SH-SY5Y (cell line): ENCODE results near the gene SMAD3.

Source experiments
- GATA2 ChIP-seq: IDR thresholded peaks from 2 replicates; pipeline ENCODE4 v1.6.1; 2011; ENCODE audit warnings: mild to moderate bottlenecking, low read depth, low read length
- GATA3 ChIP-seq: IDR thresholded peaks from 2 replicates; pipeline ENCODE4 v1.6.1; 2011; ENCODE audit warnings: low read depth, mild to moderate bottlenecking, low read length, moderate library complexity

SMAD3 gene

GRCh38 chr15:67164401-67164791 lies 99.0 kb downstream of the SMAD3 start:
- no peak for TF ChIP-seq GATA2
- TF ChIP-seq GATA3 = no peak

- no peak for TF ChIP-seq GATA3
- no peak for TF ChIP-seq GATA2
These were observed 99.4 kb downstream of the SMAD3 start for GRCh38 chr15:67164811-67165253.

- TF ChIP-seq GATA2 (no peak), GATA3 (no peak)
These were observed 100.2 kb downstream of the SMAD3 start for GRCh38 chr15:67165254-67166253.

- no peak for TF ChIP-seq GATA3
- no peak for TF ChIP-seq GATA2
These were observed 101.0 kb downstream of the SMAD3 start for GRCh38 chr15:67166280-67167009.

DNA sequence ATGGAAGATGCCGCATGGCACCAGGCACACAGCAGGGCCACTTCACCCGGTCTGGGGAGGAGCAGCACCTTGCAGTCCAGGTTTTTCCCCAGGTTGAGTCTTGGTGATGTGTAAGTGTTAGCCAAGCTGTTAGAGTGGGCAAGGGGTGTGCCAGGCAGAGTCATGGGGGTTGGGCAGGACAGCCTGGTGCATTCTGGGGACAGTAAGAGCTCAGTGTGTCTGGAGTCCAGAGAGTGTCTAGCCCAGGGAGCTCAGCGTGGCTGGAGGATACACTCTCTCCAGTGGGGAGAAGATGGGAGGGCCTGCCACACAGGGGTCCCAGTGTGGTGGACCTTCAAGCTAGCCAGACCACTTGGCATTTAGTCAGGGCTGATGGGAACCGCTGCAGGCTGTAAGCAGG lies 101.7 kb downstream of the SMAD3 start:
- no peak for TF ChIP-seq GATA2
- TF ChIP-seq GATA3 = no peak

- TF ChIP-seq GATA3 = no peak
- TF ChIP-seq GATA2 = no peak
These were observed 103.3 kb downstream of the SMAD3 start for GRCh38 chr15:67168694-67169093.

GRCh38 chr15:67170143-67170925 lies 104.9 kb downstream of the SMAD3 start:
- no peak for TF ChIP-seq GATA3
- TF ChIP-seq GATA2 = no peak

DNA sequence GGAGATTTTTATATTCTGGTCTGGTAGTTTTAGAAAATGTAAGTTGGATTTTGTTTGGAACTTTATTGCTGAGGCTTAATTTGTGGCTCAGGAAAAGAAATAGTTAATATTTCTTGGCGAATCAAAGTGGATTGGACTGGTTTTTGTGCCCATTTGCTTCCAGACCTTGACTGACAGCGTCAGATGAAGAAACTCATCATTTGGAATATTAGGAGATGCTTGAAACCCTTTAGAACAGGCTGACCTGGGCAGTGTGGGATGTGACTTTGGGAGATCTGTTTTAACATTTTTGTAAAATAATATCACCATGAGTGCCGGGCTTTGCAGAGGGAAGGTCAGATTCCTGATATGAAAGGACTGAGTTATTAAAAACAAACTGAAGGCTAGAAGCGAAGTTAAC lies 106.1 kb downstream of the SMAD3 start:
- TF ChIP-seq GATA2 = no peak
- TF ChIP-seq GATA3 = no peak

- no peak for TF ChIP-seq GATA3
- no peak for TF ChIP-seq GATA2
These were observed 106.8 kb downstream of the SMAD3 start for GRCh38 chr15:67172172-67172571.

DNA sequence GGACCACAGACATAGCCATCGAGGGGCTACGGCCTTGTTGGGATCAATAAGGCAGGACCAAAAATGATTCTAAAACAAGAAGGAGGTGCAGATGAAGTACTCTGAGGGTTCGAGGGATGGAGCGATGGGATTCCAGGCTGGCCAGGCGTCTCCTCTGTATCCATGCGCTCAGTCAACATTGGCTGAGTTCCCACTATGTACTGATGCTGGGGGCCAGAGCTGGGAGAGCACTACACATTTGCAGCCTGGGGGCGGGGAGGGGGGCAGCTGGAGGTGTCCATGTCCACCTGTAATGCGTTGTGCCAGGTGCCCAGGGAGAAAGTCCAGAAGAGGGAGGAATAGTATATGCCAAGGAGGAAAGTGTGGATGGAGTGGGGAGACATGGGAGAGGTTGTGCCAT lies 107.6 kb downstream of the SMAD3 start:
- TF ChIP-seq GATA3 = no peak
- no peak for TF ChIP-seq GATA2

DNA sequence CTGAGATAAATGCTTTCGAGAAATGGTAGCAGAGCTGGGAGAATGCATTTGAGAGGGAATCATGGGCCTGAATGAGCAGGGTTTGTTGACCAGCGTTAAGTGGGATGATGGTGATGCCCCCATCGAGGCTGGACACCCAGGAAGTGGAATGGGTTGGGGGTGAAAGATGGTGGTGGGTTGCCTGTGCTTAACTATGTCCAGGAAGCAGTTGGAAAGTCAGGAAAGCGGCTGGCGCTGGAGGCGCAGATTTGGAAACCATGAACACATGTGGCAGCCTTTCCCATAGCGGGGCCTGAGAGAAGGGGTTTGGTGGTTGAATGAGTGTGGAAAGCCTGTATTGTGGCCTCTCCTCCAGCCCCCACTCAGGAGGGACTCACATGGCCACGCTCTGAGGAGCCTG lies 108.4 kb downstream of the SMAD3 start:
- TF ChIP-seq GATA3 (no peak), GATA2 (no peak)

- TF ChIP-seq GATA3 (no peak), GATA2 (no peak)
These were observed 109.0 kb downstream of the SMAD3 start for GRCh38 chr15:67174446-67174845.

GRCh38 chr15:67174864-67175573 lies 109.6 kb downstream of the SMAD3 start:
- no peak for TF ChIP-seq GATA3

DNA sequence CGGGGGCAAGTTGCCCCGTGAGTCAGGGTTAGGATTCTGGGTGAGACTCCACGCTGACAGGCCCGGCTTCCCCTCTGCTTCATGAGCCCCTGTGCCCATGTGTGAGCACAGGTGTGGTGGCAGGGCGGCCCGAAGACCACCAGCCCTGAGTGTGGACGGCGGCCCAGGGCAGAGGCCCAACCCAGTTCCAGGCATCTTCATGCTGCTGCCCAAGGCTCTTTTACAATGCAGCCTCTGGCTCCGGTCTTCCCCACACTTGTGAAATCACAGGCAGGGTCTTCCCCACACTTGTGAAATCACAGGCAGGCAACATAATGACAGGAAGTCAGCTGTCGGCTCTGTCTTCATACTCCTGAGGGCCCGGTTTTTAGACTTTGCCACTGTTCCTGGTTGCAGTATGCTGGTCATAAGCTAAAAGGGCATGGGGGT lies 110.3 kb downstream of the SMAD3 start:
- no peak for TF ChIP-seq GATA3
